ENCODE results near the gene MCAT.
A peak's percentile ranks its signal among the peaks of the same experiment; 100 is the strongest.
"Not testable (repeated sequence)": the region's sequence is repeated elsewhere in the genome, so short reads cannot be mapped to it uniquely, and the experiment has no call there.

MCAT gene

GRCh38 chr22:43127166-43127908, 15.9 kb downstream of the MCAT start:
- no peak for DNase-seq

- no peak for DNase-seq
Measured at GRCh38 chr22:43126501-43127165, 16.6 kb downstream of the MCAT start.

GRCh38 chr22:43118953-43119458, 24.2 kb downstream of the MCAT start:
- no peak for DNase-seq

- DNase-seq: no peak
Measured at GRCh38 chr22:43118024-43118849, 25.0 kb downstream of the MCAT start.

GRCh38 chr22:43116932-43117331, 26.3 kb downstream of the MCAT start:
- no peak for DNase-seq

GRCh38 chr22:43114958-43115357, 28.2 kb downstream of the MCAT start:
- no peak for DNase-seq

GRCh38 chr22:43113526-43114251, 29.5 kb downstream of the MCAT start:
- DNase-seq: no peak

- no peak for DNase-seq
Measured at GRCh38 chr22:43110927-43111623, 32.1 kb downstream of the MCAT start.

GRCh38 chr22:43110444-43110926, 32.7 kb downstream of the MCAT start, which contains the start of gene BIK:
BIK (plus strand) TSS chr22:43110750; CDS start chr22:43124023, 13,273 bp downstream.
- peak in 9 of 56 donors; percentile 1 to 58 (median 15) for DNase-seq

- no peak for DNase-seq
Measured at GRCh38 chr22:43109921-43110443, 33.2 kb downstream of the MCAT start.

GRCh38 chr22:43109511-43109910, 33.7 kb downstream of the MCAT start:
- DNase-seq: no peak

- DNase-seq: no peak
Measured at GRCh38 chr22:43106302-43106701, 36.9 kb downstream of the MCAT start.

- DNase-seq: not testable (repeated sequence)
Measured at GRCh38 chr22:43104950-43105349, 38.2 kb downstream of the MCAT start.

GRCh38 chr22:43104056-43104625, 39.1 kb downstream of the MCAT start:
- not testable (repeated sequence) for DNase-seq

- no peak for DNase-seq
Measured at GRCh38 chr22:43101306-43101705, 41.9 kb downstream of the MCAT start.

- no peak for DNase-seq
Measured at GRCh38 chr22:43100225-43100624, 43.0 kb downstream of the MCAT start.

GRCh38 chr22:43099095-43099494, 44.1 kb downstream of the MCAT start:
- no peak for DNase-seq

- DNase-seq: no peak
Measured at GRCh38 chr22:43098356-43098755, 44.8 kb downstream of the MCAT start.

GRCh38 chr22:43096420-43096819, 46.8 kb downstream of the MCAT start:
- DNase-seq: no peak

GRCh38 chr22:43094551-43094950, 48.6 kb downstream of the MCAT start:
- DNase-seq: no peak
